Activated gamma-delta T cell treated with anti-CD3 and anti-CD28 coated beads, Interleukin-2, amount 50 U/mL, for 16 hours (primary cell): ENCODE measurements around the gene SLC26A5.
"Not testable (repeated sequence)": the region's sequence is repeated elsewhere in the genome, so short reads cannot be mapped to it uniquely, and the experiment has no call there.

Source experiments
- DNase-seq: peaks from one replicate; pipeline ENCODE4 v3.0.0-alpha.2; 2020; ENCODE audit warnings: low read depth

The SLC26A5 gene

GRCh38 chr7:103405789-103406613 lies 40.0 kb downstream of the SLC26A5 start:
- not testable (repeated sequence) for DNase-seq

GRCh38 chr7:103399687-103400086 lies 46.3 kb downstream of the SLC26A5 start:
- not testable (repeated sequence) for DNase-seq

- no peak for DNase-seq
Observed at GRCh38 chr7:103398483-103399127, 47.4 kb downstream of the SLC26A5 start.

GRCh38 chr7:103396471-103396870 lies 49.5 kb downstream of the SLC26A5 start:
- no peak for DNase-seq

GRCh38 chr7:103395071-103395470 lies 50.9 kb downstream of the SLC26A5 start:
- no peak for DNase-seq

GRCh38 chr7:103394566-103394965 lies 51.4 kb downstream of the SLC26A5 start:
- DNase-seq = no peak

GRCh38 chr7:103391976-103392375 lies 54.0 kb downstream of the SLC26A5 start:
- DNase-seq = no peak

- DNase-seq = no peak
Observed at GRCh38 chr7:103391150-103391549, 54.9 kb downstream of the SLC26A5 start.

- no peak for DNase-seq
Observed at GRCh38 chr7:103389263-103389662, 56.7 kb downstream of the SLC26A5 start.

GRCh38 chr7:103388469-103389140 lies 57.4 kb downstream of the SLC26A5 start:
- DNase-seq = no peak

- DNase-seq = no peak
Observed at GRCh38 chr7:103387242-103387641, 58.8 kb downstream of the SLC26A5 start.

- DNase-seq = no peak
Observed at GRCh38 chr7:103382032-103382402, 64.0 kb downstream of the SLC26A5 start.

GRCh38 chr7:103381280-103382031 lies 64.6 kb downstream of the SLC26A5 start:
- DNase-seq = no peak

- no peak for DNase-seq
Observed at GRCh38 chr7:103380395-103381191, 65.4 kb downstream of the SLC26A5 start.

GRCh38 chr7:103379270-103379975 lies 66.6 kb downstream of the SLC26A5 start:
- DNase-seq = no peak

- DNase-seq = no peak
Observed at GRCh38 chr7:103373866-103374643, 72.0 kb downstream of the SLC26A5 start.

GRCh38 chr7:103369432-103369831 lies 76.6 kb downstream of the SLC26A5 start:
- DNase-seq = no peak

GRCh38 chr7:103349805-103350204 lies 96.2 kb downstream of the SLC26A5 start:
- DNase-seq = no peak

- no peak for DNase-seq
Observed at GRCh38 chr7:103348959-103349358, 97.0 kb downstream of the SLC26A5 start.

GRCh38 chr7:103348452-103348851 lies 97.6 kb downstream of the SLC26A5 start:
- no peak for DNase-seq
